Endothelial cell of umbilical vein (primary cell): ENCODE measurements around the gene DPYD. TPM values are rescaled to one million over a fixed set of nuclear protein-coding genes. Genes with fewer than 3 reads are reported as not detected.

Experiments
- BruUV-seq: library from RNA; stranded (reverse); fragments of 400-500 nt; replicated peaks from 2 replicates; lab custom pipeline; 2021; lab: Mats Ljungman, UMichigan
- CTCF ChIA-PET: fragments of 300-600, 350-600 bp; sonication (Branson Sonifier 250); formaldehyde crosslinking; loops from one replicate; lab custom pipeline; 2021; ENCODE audit warnings: antibody characterized with exemption, inconsistent platforms; lab: Charles Lee
- POLR2A ChIA-PET: fragments of 300-600, 350-600 bp; sonication (Branson Sonifier 250); formaldehyde crosslinking; loops from one replicate; lab custom pipeline; 2021; ENCODE audit warnings: antibody characterized with exemption, inconsistent platforms; lab: Charles Lee
- DNase-seq: peaks from one replicate; pipeline ENCODE4 v3.0.0-alpha.2; 2011; ENCODE audit warnings: low read depth, low spot score
- FAIRE-seq: peaks from 2 replicates; lab custom pipeline; 2011; peaks lifted over from hg19 to GRCh38; lab: Jason Lieb, UNC
- H2AFZ ChIP-seq: 2 replicates; pipeline ENCODE4 v1.6.0; 2012; ENCODE audit warnings: low read depth, low read length, control low read depth, inconsistent platforms
- H3K27ac ChIP-seq: 2 replicates; pipeline ENCODE4 v1.5.1; 2011; ENCODE audit warnings: low read depth, mild to moderate bottlenecking, control low read depth, low read length, moderate library complexity; ENCODE audit not compliant: insufficient read depth
- H3K27me3 ChIP-seq, 2 experiments: 2 replicates each; pipeline versions ENCODE4 v1.6.0 to v1.6.1; 2011; ENCODE audit warnings: low read length in 2 of 2, mixed read lengths in 1 of 2; ENCODE audit not compliant: control insufficient read depth in 2 of 2, insufficient read depth in 2 of 2
- H3K36me3 ChIP-seq, 2 experiments: 2 replicates in 1 of 2; 3 replicates in 1 of 2; pipeline ENCODE4 v1.5.1; 2011; ENCODE audit warnings: low read length in 2 of 2, mild to moderate bottlenecking in 1 of 2, moderate library complexity in 1 of 2; ENCODE audit not compliant: control insufficient read depth in 2 of 2, insufficient read depth in 2 of 2; ENCODE audit errors: extremely low read depth in 1 of 2
- H3K4me1 ChIP-seq: 3 replicates; pipeline ENCODE4 v1.5.1; 2011; ENCODE audit warnings: mild to moderate bottlenecking, low read length; ENCODE audit not compliant: control insufficient read depth, insufficient read depth; ENCODE audit errors: extremely low read depth
- H3K4me2 ChIP-seq: 2 replicates; pipeline ENCODE4 v1.6.1; 2011; ENCODE audit warnings: low read length, control low read depth, mixed read lengths; ENCODE audit not compliant: insufficient read depth
- H3K4me3 ChIP-seq, 3 experiments: fragments of 200-600 bp in 1 of 3; sonication (generic), shearing (Covaris generic) in 1 of 3; replicated peaks in 1 of 3; 2 replicates each; pipeline ENCODE4 v1.5.1; 2011 to 2016; ENCODE audit warnings: control low read depth in 3 of 3, low read length in 3 of 3, mild to moderate bottlenecking in 2 of 3, inconsistent platforms in 1 of 3, low read depth in 1 of 3, moderate library complexity in 1 of 3; ENCODE audit not compliant: insufficient read depth in 1 of 3
- H3K79me2 ChIP-seq: 2 replicates; pipeline ENCODE4 v1.6.0; 2012; ENCODE audit warnings: low read length, inconsistent platforms; ENCODE audit not compliant: control insufficient read depth, insufficient read depth
- H3K9ac ChIP-seq: replicated peaks from 2 replicates; pipeline ENCODE3; 2011; ENCODE audit warnings: low read length, control low read depth; ENCODE audit not compliant: insufficient read depth; ENCODE audit errors: extremely low read depth
- H3K9me1 ChIP-seq: replicated peaks from 3 replicates; pipeline ENCODE4 v1.6.0; 2011; ENCODE audit warnings: mild to moderate bottlenecking, low read length; ENCODE audit not compliant: control insufficient read depth, insufficient read depth; ENCODE audit errors: extremely low read depth
- H3K9me3 ChIP-seq: replicated peaks from 2 replicates; pipeline ENCODE4 v1.5.1; 2012; ENCODE audit warnings: low read length, inconsistent platforms; ENCODE audit not compliant: control insufficient read depth, insufficient read depth
- H4K20me1 ChIP-seq: replicated peaks from 2 replicates; pipeline ENCODE3; 2011; ENCODE audit warnings: mild to moderate bottlenecking, low read length; ENCODE audit not compliant: control insufficient read depth, insufficient read depth; ENCODE audit errors: extremely low read depth
- CTCF ChIP-seq, 2 donors: IDR thresholded peaks; 1 replicate in 1 of 2; 2 replicates in 1 of 2; pipeline ENCODE4 v1.5.1; 2011; ENCODE audit warnings: low read length in 2 of 2, mild to moderate bottlenecking in 2 of 2, moderate library complexity in 2 of 2, control low read depth in 1 of 2, inconsistent platforms in 1 of 2, low read depth in 1 of 2; ENCODE audit not compliant: insufficient read depth in 1 of 2; ENCODE audit errors: extremely low read depth in 1 of 2
- EZH2 ChIP-seq: IDR thresholded peaks from 2 replicates; pipeline ENCODE4 v1.6.1; 2012; ENCODE audit warnings: borderline replicate concordance, low read depth, mild to moderate bottlenecking, moderate library complexity, low read length, inconsistent platforms; ENCODE audit not compliant: severe bottlenecking
- FOS ChIP-seq: IDR thresholded peaks from 2 replicates; pipeline ENCODE4 v1.6.1; 2011; ENCODE audit warnings: mild to moderate bottlenecking, low read length, moderate library complexity, borderline replicate concordance; ENCODE audit not compliant: insufficient read depth
- JUN ChIP-seq: IDR thresholded peaks from 2 replicates; pipeline ENCODE4 v1.6.1; 2011; ENCODE audit warnings: borderline replicate concordance, low read depth; ENCODE audit not compliant: insufficient read length, insufficient read depth
- MAX ChIP-seq: IDR thresholded peaks from 2 replicates; pipeline ENCODE4 v1.6.1; 2011; ENCODE audit not compliant: insufficient read depth, insufficient read length
- MYC ChIP-seq: IDR thresholded peaks from one replicate; pipeline ENCODE4 v1.6.1; 2011; ENCODE audit warnings: mild to moderate bottlenecking, low read depth, low read length
- POLR2A ChIP-seq: IDR thresholded peaks from 2 replicates; pipeline ENCODE4 v1.6.1; 2012; ENCODE audit warnings: low read depth, mild to moderate bottlenecking, control low read depth, low read length
- POLR2AphosphoS5 ChIP-seq: IDR thresholded peaks from 2 replicates; pipeline ENCODE4 v1.6.1; 2012; ENCODE audit warnings: low read depth, mild to moderate bottlenecking, control low read depth, low read length, moderate library complexity; ENCODE audit not compliant: insufficient read depth
- dilution Hi-C: fragments of 300-500 bp; cut with MboI; formaldehyde crosslinking; loops from one replicate; pipeline ENCODE4 v1.15.0; 2019; ENCODE audit warnings: low sequenced_read_pairs; ENCODE audit not compliant: extremely low pct_ligation_motif_present
- intact Hi-C: fragments of 100-400 bp; cut with micrococcal nuclease; formaldehyde crosslinking; loops from one replicate; pipeline ENCODE4 v1.10.0; 2022
- polyA plus RNA-seq, 4 experiments: library from polyadenylated mRNA; depleted of rRNA in 3 of 4; stranded (reverse) in 3 of 4; unstranded in 1 of 4; fragments of >200 nt; gene quantifications; 2 replicates each; pipeline versions ENCODE4 v1.2.1 to v1.2.3, GENCODE V29; 2011 to 2012; ENCODE audit warnings: missing spikeins in 1 of 4
- total RNA-seq: library from RNA; stranded (reverse); gene quantifications from 2 replicates; pipeline ENCODE4 v1.2.3, GENCODE V29; 2021

DPYD gene
- total and polyA plus RNA-seq, 2 donors (not counting 3 experiments of a cell fraction or from before 2014, with no cell fraction given), result 4.6 to 15.1 TPM

- FAIRE-seq (no peak), DNase-seq (no peak)
- dilution Hi-C loops (no loop called here), intact Hi-C loops (no loop called here)
- no peaks in the 10 kb centered on the region for H3K4me1 ChIP-seq
- POLR2A ChIA-PET, result no interaction called here
- H2AFZ ChIP-seq, result no peak overlapping the region
- no peak overlapping the region for H3K27ac ChIP-seq
- H3K27me3 ChIP-seq, result no peaks in the 10 kb centered on the region
- no peaks in the 10 kb centered on the region for H3K9me3 ChIP-seq
- CTCF ChIA-PET, result no interaction called here
- H3K79me2 ChIP-seq, result no peaks in the 10 kb centered on the region
- no peaks in the 10 kb centered on the region for H3K9me1 ChIP-seq
- TF ChIP-seq CTCF (IDR thresholded peaks at IDR 0.05; ENCODE audit: extremely low read depth in 1 of 2, insufficient read depth in 1 of 2, low read depth in 1 of 2, low read length in 2 of 2), result no peak
- no peak for TF ChIP-seq FOS
- TF ChIP-seq MYC, result no peak
- no peak for TF ChIP-seq MAX
- TF ChIP-seq JUN, result no peak
- no peak for TF ChIP-seq POLR2AphosphoS5
- TF ChIP-seq POLR2A, result no peak
- TF ChIP-seq EZH2, result no peak
- BruUV-seq, result no TSS peak
- no peak overlapping the region for H3K4me2 ChIP-seq
- no peak overlapping the region for H3K4me3 ChIP-seq
- H3K9ac ChIP-seq, result no peak overlapping the region
- no peaks in the 10 kb centered on the region for H4K20me1 ChIP-seq
- no peaks in the 10 kb centered on the region for H3K36me3 ChIP-seq
These were observed 836.3 kb downstream of the DPYD start for GRCh38 chr1:97084546-97084945.
